Thyroid gland (tissue), 4 donors: ENCODE data around the gene FPGT. TPM values are rescaled to one million over a fixed set of nuclear protein-coding genes. Genes with fewer than 3 reads are reported as not detected.

ENCODE experiments used
- DNase-seq, 2 donors: peaks; one replicate each; pipeline ENCODE4 v3.0.0-alpha.2; 2019
- H3K27ac ChIP-seq, 3 donors: fragments of 200-600 bp; sonication (generic); 1 replicate in 2 of 3; 2 replicates in 1 of 3; pipeline ENCODE4 v1.5.1; 2016 to 2019; ENCODE audit warnings: mild to moderate bottlenecking in 1 of 3, moderate library complexity in 1 of 3
- H3K27me3 ChIP-seq: fragments of 200-600 bp; sonication (generic); one replicate; pipeline ENCODE4 v1.5.1; 2019
- H3K36me3 ChIP-seq, 2 donors: fragments of 200-600 bp; sonication (generic); one replicate each; pipeline ENCODE4 v1.5.1; 2016 to 2019
- H3K4me1 ChIP-seq, 2 donors: fragments of 200-600 bp; sonication (generic); one replicate each; pipeline ENCODE4 v1.5.1; 2017 to 2019
- H3K4me3 ChIP-seq, 3 donors: fragments of 200-600 bp; sonication (generic); replicated peaks in 1 of 3; 1 replicate in 2 of 3; 2 replicates in 1 of 3; pipeline ENCODE4 v1.5.1; 2016; ENCODE audit warnings: mild to moderate bottlenecking in 1 of 3
- H3K9me3 ChIP-seq: fragments of 200-600 bp; sonication (generic); one replicate; pipeline ENCODE4 v1.5.1; 2017
- CTCF ChIP-seq, 6 experiments: fragments of 200-600 bp in 3 of 6; fragments of 450-650 bp in 3 of 6; sonication (generic) in 3 of 6; IDR thresholded peaks; one replicate each; pipeline ENCODE4 v1.5.1; 2016 to 2019; ENCODE audit warnings: antibody characterized with exemption in 6 of 6, mild to moderate bottlenecking in 2 of 6, inconsistent platforms in 1 of 6, moderate library complexity in 1 of 6
- POLR2A ChIP-seq, 2 donors: fragments of 450-650 bp; IDR thresholded peaks; one replicate each; pipeline ENCODE4 v1.6.1; 2017; ENCODE audit warnings: antibody characterized with exemption in 2 of 2, mild to moderate bottlenecking in 2 of 2, moderate library complexity in 1 of 2
- WGBS, 2 donors: methylation state at CpG; one replicate each; pipeline ENCODE4 v1.1.5; 2017; 5-methylcytosine and 5-hydroxymethylcytosine counted together
- intact Hi-C: fragments of 100-400 bp; cut with DNase I; formaldehyde crosslinking; loops from one replicate; pipeline ENCODE4 v1.15.1; 2023
- total RNA-seq, 4 donors: library from RNA; depleted of rRNA; stranded (reverse); fragments of >200 nt; gene quantifications; one replicate each; pipeline ENCODE4 v1.2.3, GENCODE V29; 2016

Gene FPGT
- total RNA-seq, 4 donors from 2014 or later: 20.7 to 31.8 (median 26.6) TPM

GRCh38 chr1:74180490-74180889, 17.6 kb upstream of the FPGT start:
- no peak for DNase-seq
- no peak overlapping the region for H3K4me3 ChIP-seq
- H3K27ac ChIP-seq: no peak overlapping the region
- intact Hi-C loops: no loop called here
- TF ChIP-seq POLR2A (IDR thresholded peaks at IDR 0.05) (no peak), CTCF (IDR thresholded peaks at IDR 0.05) (no peak)
- no peaks in the 10 kb centered on the region for H3K36me3 ChIP-seq
- no peaks in the 10 kb centered on the region for H3K4me1 ChIP-seq
- no peaks in the 10 kb centered on the region for H3K27me3 ChIP-seq
- no peaks in the 10 kb centered on the region for H3K9me3 ChIP-seq

GRCh38 chr1:74193908-74194307, 4.1 kb upstream of the FPGT start:
- peak in 1 of 2 donors; percentile 3 for DNase-seq
- H3K9me3 ChIP-seq: no peaks in the 10 kb centered on the region
- no peaks in the 10 kb centered on the region for H3K27me3 ChIP-seq
- TF ChIP-seq POLR2A (IDR thresholded peaks at IDR 0.05): no peak
- no peak for TF ChIP-seq CTCF (IDR thresholded peaks at IDR 0.05)
- H3K36me3 ChIP-seq: no peaks in the 10 kb centered on the region
- intact Hi-C loops: no loop called here
- H3K4me1 ChIP-seq: peaks cover 0 to 2% of the 10 kb centered on the region in 2 donors
- H3K27ac ChIP-seq: no peak overlapping the region
- WGBS, 2 donors: 55 to 62% methylated on average over 2 of the region's 2 CpGs
- no peak overlapping the region for H3K4me3 ChIP-seq

GRCh38 chr1:74195339-74195738, 2.7 kb upstream of the FPGT start:
- intact Hi-C loops: no loop called here
- no peak for DNase-seq
- H3K36me3 ChIP-seq: no peaks in the 10 kb centered on the region
- peaks cover 0 to 4% of the 10 kb centered on the region in 2 donors for H3K4me1 ChIP-seq
- TF ChIP-seq POLR2A (IDR thresholded peaks at IDR 0.05) (no peak), CTCF (IDR thresholded peaks at IDR 0.05) (no peak)
- no peaks in the 10 kb centered on the region for H3K9me3 ChIP-seq
- H3K4me3 ChIP-seq: no peak overlapping the region
- H3K27me3 ChIP-seq: no peaks in the 10 kb centered on the region
- H3K27ac ChIP-seq: no peak overlapping the region

GRCh38 chr1:74197255-74197654, 787 bp upstream of the FPGT start:
- WGBS, 2 donors: 92 to 93% methylated on average over 5 of the region's 5 CpGs
- DNase-seq: no peak
- no peaks in the 10 kb centered on the region for H3K27me3 ChIP-seq
- intact Hi-C loops: no loop called here
- peak overlapping the region in 2 of 3 donors; percentile 72 to 73 for H3K27ac ChIP-seq
- H3K36me3 ChIP-seq: peaks cover 4 to 5% of the 10 kb centered on the region in 2 donors
- H3K4me3 ChIP-seq: no peak overlapping the region
- H3K9me3 ChIP-seq: no peaks in the 10 kb centered on the region
- TF ChIP-seq CTCF (IDR thresholded peaks at IDR 0.05) (no peak), POLR2A (IDR thresholded peaks at IDR 0.05) (no peak)
- H3K4me1 ChIP-seq: peaks cover 0 to 4% of the 10 kb centered on the region in 2 donors

- DNase-seq: no peak
- Histone ChIP-seq H3K36me3 (peaks cover 5 to 9% of the 10 kb centered on the region in 2 donors), H3K4me1 (peaks cover 0 to 4% of the 10 kb centered on the region in 2 donors), H3K9me3 (no peaks in the 10 kb centered on the region), H3K27ac (no peak overlapping the region), H3K27me3 (no peaks in the 10 kb centered on the region), H3K4me3 (no peak overlapping the region)
- intact Hi-C loops: no loop called here
- WGBS, 2 donors: 91% methylated on average over 5 of the region's 5 CpGs
- TF ChIP-seq POLR2A (IDR thresholded peaks at IDR 0.05): no peak
- no peak for TF ChIP-seq CTCF (IDR thresholded peaks at IDR 0.05)
These were observed 1.5 kb downstream of the FPGT start for GRCh38 chr1:74199504-74199903.
